ENCODE data around the gene GPAT3. TPM values are rescaled to one million over a fixed set of nuclear protein-coding genes. Genes with fewer than 3 reads are reported as not detected.

GPAT3 gene
- total RNA-seq, 1 experiment from 2014 or later: 15.1 TPM

DNA sequence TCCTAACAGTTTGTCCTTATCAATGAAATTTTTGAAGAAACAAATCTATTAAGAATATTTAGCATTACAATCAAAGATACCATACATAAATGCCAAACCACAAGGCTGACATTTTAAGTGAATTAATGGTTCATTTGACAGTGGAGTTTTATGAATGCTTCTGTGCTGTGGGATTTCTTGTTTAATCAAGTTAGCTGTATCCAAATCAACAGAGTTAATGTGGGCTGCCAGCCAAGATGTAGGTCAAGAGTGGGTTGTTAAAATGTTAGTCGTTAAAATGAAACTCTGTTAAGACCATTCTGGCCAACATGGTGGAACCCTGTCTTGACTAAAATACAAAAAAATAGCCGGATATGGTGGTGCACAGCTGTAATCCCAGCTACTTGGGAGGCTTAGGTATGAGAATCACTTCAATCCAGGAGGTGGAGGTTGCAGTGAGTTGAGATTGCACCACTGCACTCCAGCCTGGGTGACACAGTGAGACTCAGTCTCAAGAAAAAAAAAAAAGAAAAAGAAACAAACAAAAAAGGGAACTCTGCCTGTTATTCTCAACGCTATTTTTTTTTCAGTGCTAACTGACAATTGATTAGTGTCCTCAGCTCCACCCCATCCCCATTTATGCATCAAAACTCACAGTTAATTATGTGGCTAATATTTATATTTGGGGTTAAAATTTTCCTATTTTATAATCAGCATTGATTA is 20.2 kb downstream of the GPAT3 start:
- peaks cover 15% of the 10 kb centered on the region for H3K4me1 ChIP-seq (ENCODE audit: control insufficient read depth, insufficient read depth, low read length)
- ChIA-PET CTCF (no interaction called here), POLR2A (no interaction called here)
- no peaks in the 10 kb centered on the region for H3K36me3 ChIP-seq (ENCODE audit: control insufficient read depth, insufficient read depth, low read length)
- no peak for ATAC-seq
- no TSS peak for BruUV-seq (replicated peaks)
- intact Hi-C loops (cut with micrococcal nuclease; ENCODE audit: unreplicated experiment): loop anchor here (10.0 kb wide), 1 partner anchor 661 kb away; the partner anchor contains the start of gene SEC31A
- TF ChIP-seq TCF7L2 (IDR thresholded peaks at IDR 0.05; ENCODE audit: low read depth, low read length): no peak
- TF ChIP-seq SIN3A (IDR thresholded peaks at IDR 0.05; ENCODE audit: borderline replicate concordance, insufficient read depth, low read depth, low read length): no peak
- TF ChIP-seq, protein P1, sequence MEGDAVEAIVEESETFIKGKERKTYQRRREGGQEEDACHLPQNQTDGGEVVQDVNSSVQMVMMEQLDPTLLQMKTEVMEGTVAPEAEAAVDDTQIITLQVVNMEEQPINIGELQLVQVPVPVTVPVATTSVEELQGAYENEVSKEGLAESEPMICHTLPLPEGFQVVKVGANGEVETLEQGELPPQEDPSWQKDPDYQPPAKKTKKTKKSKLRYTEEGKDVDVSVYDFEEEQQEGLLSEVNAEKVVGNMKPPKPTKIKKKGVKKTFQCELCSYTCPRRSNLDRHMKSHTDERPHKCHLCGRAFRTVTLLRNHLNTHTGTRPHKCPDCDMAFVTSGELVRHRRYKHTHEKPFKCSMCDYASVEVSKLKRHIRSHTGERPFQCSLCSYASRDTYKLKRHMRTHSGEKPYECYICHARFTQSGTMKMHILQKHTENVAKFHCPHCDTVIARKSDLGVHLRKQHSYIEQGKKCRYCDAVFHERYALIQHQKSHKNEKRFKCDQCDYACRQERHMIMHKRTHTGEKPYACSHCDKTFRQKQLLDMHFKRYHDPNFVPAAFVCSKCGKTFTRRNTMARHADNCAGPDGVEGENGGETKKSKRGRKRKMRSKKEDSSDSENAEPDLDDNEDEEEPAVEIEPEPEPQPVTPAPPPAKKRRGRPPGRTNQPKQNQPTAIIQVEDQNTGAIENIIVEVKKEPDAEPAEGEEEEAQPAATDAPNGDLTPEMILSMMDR (IDR thresholded peaks at IDR 0.05): no peak
- no peak for TF ChIP-seq POLR2AphosphoS5 (IDR thresholded peaks at IDR 0.05; ENCODE audit: low read depth, low read length)
- TF ChIP-seq, protein P2, sequence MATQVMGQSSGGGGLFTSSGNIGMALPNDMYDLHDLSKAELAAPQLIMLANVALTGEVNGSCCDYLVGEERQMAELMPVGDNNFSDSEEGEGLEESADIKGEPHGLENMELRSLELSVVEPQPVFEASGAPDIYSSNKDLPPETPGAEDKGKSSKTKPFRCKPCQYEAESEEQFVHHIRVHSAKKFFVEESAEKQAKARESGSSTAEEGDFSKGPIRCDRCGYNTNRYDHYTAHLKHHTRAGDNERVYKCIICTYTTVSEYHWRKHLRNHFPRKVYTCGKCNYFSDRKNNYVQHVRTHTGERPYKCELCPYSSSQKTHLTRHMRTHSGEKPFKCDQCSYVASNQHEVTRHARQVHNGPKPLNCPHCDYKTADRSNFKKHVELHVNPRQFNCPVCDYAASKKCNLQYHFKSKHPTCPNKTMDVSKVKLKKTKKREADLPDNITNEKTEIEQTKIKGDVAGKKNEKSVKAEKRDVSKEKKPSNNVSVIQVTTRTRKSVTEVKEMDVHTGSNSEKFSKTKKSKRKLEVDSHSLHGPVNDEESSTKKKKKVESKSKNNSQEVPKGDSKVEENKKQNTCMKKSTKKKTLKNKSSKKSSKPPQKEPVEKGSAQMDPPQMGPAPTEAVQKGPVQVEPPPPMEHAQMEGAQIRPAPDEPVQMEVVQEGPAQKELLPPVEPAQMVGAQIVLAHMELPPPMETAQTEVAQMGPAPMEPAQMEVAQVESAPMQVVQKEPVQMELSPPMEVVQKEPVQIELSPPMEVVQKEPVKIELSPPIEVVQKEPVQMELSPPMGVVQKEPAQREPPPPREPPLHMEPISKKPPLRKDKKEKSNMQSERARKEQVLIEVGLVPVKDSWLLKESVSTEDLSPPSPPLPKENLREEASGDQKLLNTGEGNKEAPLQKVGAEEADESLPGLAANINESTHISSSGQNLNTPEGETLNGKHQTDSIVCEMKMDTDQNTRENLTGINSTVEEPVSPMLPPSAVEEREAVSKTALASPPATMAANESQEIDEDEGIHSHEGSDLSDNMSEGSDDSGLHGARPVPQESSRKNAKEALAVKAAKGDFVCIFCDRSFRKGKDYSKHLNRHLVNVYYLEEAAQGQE (IDR thresholded peaks at IDR 0.05; ENCODE audit: insufficient read depth in 1 of 2, low read depth in 2 of 2, low read length in 1 of 2): no peak
- no peak overlapping the region for H3K27ac ChIP-seq (ENCODE audit: low read length)
- no peak overlapping the region for H3K4me3 ChIP-seq (ENCODE audit: low read depth in 2 of 2, low read length in 2 of 2)
- DNase-seq (ENCODE audit: low read depth, low spot score): no peak
- no peaks in the 10 kb centered on the region for H3K27me3 ChIP-seq (ENCODE audit: control insufficient read depth, insufficient read depth, low read length)
- in situ Hi-C loops (cut with HindIII; ENCODE audit: low pct_unique_long_range_greater_than_20kb, low sequenced_read_pairs): no loop called here
- H3K9me3 ChIP-seq (ENCODE audit: control insufficient read depth, insufficient read depth, low read depth, low read length): no peaks in the 10 kb centered on the region

GRCh38 chr4:83556816-83557215 is 20.9 kb downstream of the GPAT3 start:
- no peak for DNase-seq (ENCODE audit: low read depth, low spot score)
- Histone ChIP-seq H3K4me1 (ENCODE audit: control insufficient read depth, insufficient read depth, low read length) (peaks cover 13% of the 10 kb centered on the region), H3K9me3 (ENCODE audit: control insufficient read depth, insufficient read depth, low read depth, low read length) (no peaks in the 10 kb centered on the region), H3K36me3 (ENCODE audit: control insufficient read depth, insufficient read depth, low read length) (no peaks in the 10 kb centered on the region), H3K27ac (ENCODE audit: low read length) (no peak overlapping the region), H3K4me3 (ENCODE audit: low read depth in 2 of 2, low read length in 2 of 2) (no peak overlapping the region), H3K27me3 (ENCODE audit: control insufficient read depth, insufficient read depth, low read length) (no peaks in the 10 kb centered on the region)
- POLR2A ChIA-PET: no interaction called here
- no TSS peak for BruUV-seq (replicated peaks)
- CTCF ChIA-PET: no interaction called here
- ATAC-seq: no peak
- intact Hi-C loops (cut with micrococcal nuclease; ENCODE audit: unreplicated experiment): loop anchor here (10.0 kb wide), 1 partner anchor 662 kb away; the partner anchor contains the start of gene SEC31A
- TF ChIP-seq TCF7L2 (IDR thresholded peaks at IDR 0.05; ENCODE audit: low read depth, low read length): no peak
- TF ChIP-seq, protein P1 (IDR thresholded peaks at IDR 0.05): no peak
- no peak for TF ChIP-seq POLR2AphosphoS5 (IDR thresholded peaks at IDR 0.05; ENCODE audit: low read depth, low read length)
- TF ChIP-seq, protein P2 (IDR thresholded peaks at IDR 0.05; ENCODE audit: insufficient read depth in 1 of 2, low read depth in 2 of 2, low read length in 1 of 2): no peak
- no peak for TF ChIP-seq SIN3A (IDR thresholded peaks at IDR 0.05; ENCODE audit: borderline replicate concordance, insufficient read depth, low read depth, low read length)
- in situ Hi-C loops (cut with HindIII; ENCODE audit: low pct_unique_long_range_greater_than_20kb, low sequenced_read_pairs): no loop called here

All from Panc1 (cell line).